ENCODE data around the gene CTXN3. TPM values are rescaled to one million over a fixed set of nuclear protein-coding genes. Genes with fewer than 3 reads are reported as not detected.
"Not testable (repeated sequence)": the region's sequence is repeated elsewhere in the genome, so short reads cannot be mapped to it uniquely, and the experiment has no call there.

The CTXN3 gene
- total RNA-seq, 1 donor from 2014 or later = not detected

- Histone ChIP-seq H3K9me3 (replicated peaks) (no peaks in the 10 kb centered on the region), H3K4me3 (no peak overlapping the region), H3K27me3 (ENCODE audit: low read depth) (no peaks in the 10 kb centered on the region), H3K27ac (replicated peaks) (no peak overlapping the region), H3K36me3 (no peaks in the 10 kb centered on the region), H3K4me1 (no peaks in the 10 kb centered on the region)
- no peak for DNase-seq
- no peak for TF ChIP-seq CTCF (IDR thresholded peaks at IDR 0.05; ENCODE audit: borderline replicate concordance)
- intact Hi-C loops (cut with micrococcal nuclease) = no loop called here
Measured at GRCh38 chr5:127673117-127673800, 24.4 kb downstream of the CTXN3 start.

- H3K36me3 ChIP-seq; DNase-seq; H3K4me1 ChIP-seq; H3K9me3 ChIP-seq (replicated peaks); H3K27ac ChIP-seq (replicated peaks); H3K4me3 ChIP-seq; H3K27me3 ChIP-seq (ENCODE audit: low read depth); intact Hi-C loops (cut with micrococcal nuclease): not testable (repeated sequence)
Measured at GRCh38 chr5:127676951-127677350, 28.1 kb downstream of the CTXN3 start.

GRCh38 chr5:127679691-127680330, 30.9 kb downstream of the CTXN3 start:
- DNase-seq; H3K36me3 ChIP-seq; H3K27ac ChIP-seq (replicated peaks); H3K9me3 ChIP-seq (replicated peaks); H3K27me3 ChIP-seq (ENCODE audit: low read depth); H3K4me1 ChIP-seq; H3K4me3 ChIP-seq; intact Hi-C loops (cut with micrococcal nuclease): not testable (repeated sequence)

- Histone ChIP-seq H3K27me3 (ENCODE audit: low read depth) (no peaks in the 10 kb centered on the region), H3K36me3 (no peaks in the 10 kb centered on the region), H3K4me3 (no peak overlapping the region), H3K4me1 (peaks cover 9% of the 10 kb centered on the region), H3K9me3 (replicated peaks) (no peaks in the 10 kb centered on the region), H3K27ac (replicated peaks) (no peak overlapping the region)
- DNase-seq = no peak
- intact Hi-C loops (cut with micrococcal nuclease) = no loop called here
- no peak for TF ChIP-seq CTCF (IDR thresholded peaks at IDR 0.05; ENCODE audit: borderline replicate concordance)
Measured at GRCh38 chr5:127680595-127680994, 31.7 kb downstream of the CTXN3 start.

GRCh38 chr5:127683008-127683407, 34.1 kb downstream of the CTXN3 start:
- peaks cover 17% of the 10 kb centered on the region for H3K4me1 ChIP-seq
- H3K9me3 ChIP-seq (replicated peaks) = no peaks in the 10 kb centered on the region
- H3K36me3 ChIP-seq = no peaks in the 10 kb centered on the region
- no peak overlapping the region for H3K27ac ChIP-seq (replicated peaks)
- TF ChIP-seq CTCF (IDR thresholded peaks at IDR 0.05; ENCODE audit: borderline replicate concordance) = no peak
- no peak for DNase-seq
- no peak overlapping the region for H3K4me3 ChIP-seq
- H3K27me3 ChIP-seq (ENCODE audit: low read depth) = no peaks in the 10 kb centered on the region
- intact Hi-C loops (cut with micrococcal nuclease) = no loop called here

GRCh38 chr5:127684726-127685467, 36.0 kb downstream of the CTXN3 start:
- Histone ChIP-seq H3K4me1 (peaks cover 17% of the 10 kb centered on the region), H3K36me3 (no peaks in the 10 kb centered on the region), H3K4me3 (no peak overlapping the region), H3K9me3 (replicated peaks) (no peaks in the 10 kb centered on the region), H3K27me3 (ENCODE audit: low read depth) (no peaks in the 10 kb centered on the region), H3K27ac (replicated peaks) (no peak overlapping the region)
- TF ChIP-seq CTCF (IDR thresholded peaks at IDR 0.05; ENCODE audit: borderline replicate concordance) = no peak
- intact Hi-C loops (cut with micrococcal nuclease) = no loop called here
- no peak for DNase-seq

All from left ventricle myocardium inferior (tissue), 1 donor.